Uterus (tissue), 2 donors: Measurements from ENCODE around the gene DPEP1.
"Not testable (repeated sequence)": the region's sequence is repeated elsewhere in the genome, so short reads cannot be mapped to it uniquely, and the experiment has no call there.

Experiments
- CTCF ChIP-seq, 4 experiments: fragments of 200-600 bp in 2 of 4; fragments of 450-650 bp in 2 of 4; sonication (generic) in 2 of 4; IDR thresholded peaks; one replicate each; pipeline ENCODE4 v1.5.1; 2016 to 2019; ENCODE audit warnings: antibody characterized with exemption in 4 of 4, mild to moderate bottlenecking in 2 of 4, moderate library complexity in 1 of 4
- POLR2A ChIP-seq, 2 donors: fragments of 450-650 bp; IDR thresholded peaks; one replicate each; pipeline ENCODE4 v1.6.1; 2016; ENCODE audit warnings: antibody characterized with exemption in 2 of 2, mild to moderate bottlenecking in 1 of 2, moderate library complexity in 1 of 2

- TF ChIP-seq CTCF, POLR2A (IDR thresholded peaks at IDR 0.05): not testable (repeated sequence)
These were observed 42.4 kb upstream of the DPEP1 start for GRCh38 chr16:89570983-89571598.
